ENCODE data around the gene C21orf58. TPM values are rescaled to one million over a fixed set of nuclear protein-coding genes. Genes with fewer than 3 reads are reported as not detected.

C21orf58 gene
- total RNA-seq, 1 experiment from 2014 or later: 28.2 TPM

DNA sequence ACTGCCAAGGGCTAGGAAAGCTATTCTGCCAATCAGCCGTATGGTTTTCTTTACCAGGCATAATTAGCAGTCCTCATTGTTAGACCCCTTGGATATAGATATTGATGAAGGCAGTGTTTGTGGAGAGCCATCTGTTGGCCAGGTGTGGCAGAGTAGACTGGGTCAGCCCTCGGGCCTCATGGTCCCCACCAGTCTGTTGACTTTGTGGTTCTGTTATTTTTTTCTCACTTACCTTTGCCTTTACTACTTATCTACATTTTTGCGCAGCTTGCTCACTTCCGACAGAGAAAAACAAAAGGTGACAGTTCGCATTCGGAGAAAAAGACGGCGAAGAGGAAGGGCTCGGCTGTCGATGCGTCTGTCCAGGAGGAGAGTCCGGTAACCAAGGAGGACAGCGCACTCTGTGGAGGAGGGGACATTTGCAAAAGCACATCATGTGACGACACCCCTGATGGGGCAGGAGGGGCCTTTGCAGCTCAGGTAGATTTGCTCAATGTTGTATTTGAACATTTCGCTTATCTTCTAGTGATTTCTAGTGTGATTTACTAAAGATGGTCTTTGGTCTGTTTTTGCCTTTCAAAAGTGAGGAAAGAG lies 2.5 kb upstream of the C21orf58 start:
- Mint-ChIP-seq H3K27me3 (ENCODE audit: unreplicated experiment) (no peaks in the 10 kb centered on the region), H3K27ac (ENCODE audit: unreplicated experiment) (no peak overlapping the region), H3K36me3 (ENCODE audit: insufficient read depth, unreplicated experiment) (peaks cover 73% of the 10 kb centered on the region), H3K9me3 (ENCODE audit: low read depth, unreplicated experiment) (no peaks in the 10 kb centered on the region), H3K4me1 (ENCODE audit: low read depth, unreplicated experiment) (peaks cover 24% of the 10 kb centered on the region), H3K4me3 (ENCODE audit: low read depth, unreplicated experiment) (peak overlapping the region; percentile 81)
- CTCF ChIA-PET: no interaction called here
- TF ChIP-seq, protein P1, sequence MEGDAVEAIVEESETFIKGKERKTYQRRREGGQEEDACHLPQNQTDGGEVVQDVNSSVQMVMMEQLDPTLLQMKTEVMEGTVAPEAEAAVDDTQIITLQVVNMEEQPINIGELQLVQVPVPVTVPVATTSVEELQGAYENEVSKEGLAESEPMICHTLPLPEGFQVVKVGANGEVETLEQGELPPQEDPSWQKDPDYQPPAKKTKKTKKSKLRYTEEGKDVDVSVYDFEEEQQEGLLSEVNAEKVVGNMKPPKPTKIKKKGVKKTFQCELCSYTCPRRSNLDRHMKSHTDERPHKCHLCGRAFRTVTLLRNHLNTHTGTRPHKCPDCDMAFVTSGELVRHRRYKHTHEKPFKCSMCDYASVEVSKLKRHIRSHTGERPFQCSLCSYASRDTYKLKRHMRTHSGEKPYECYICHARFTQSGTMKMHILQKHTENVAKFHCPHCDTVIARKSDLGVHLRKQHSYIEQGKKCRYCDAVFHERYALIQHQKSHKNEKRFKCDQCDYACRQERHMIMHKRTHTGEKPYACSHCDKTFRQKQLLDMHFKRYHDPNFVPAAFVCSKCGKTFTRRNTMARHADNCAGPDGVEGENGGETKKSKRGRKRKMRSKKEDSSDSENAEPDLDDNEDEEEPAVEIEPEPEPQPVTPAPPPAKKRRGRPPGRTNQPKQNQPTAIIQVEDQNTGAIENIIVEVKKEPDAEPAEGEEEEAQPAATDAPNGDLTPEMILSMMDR (IDR thresholded peaks at IDR 0.05; ENCODE audit: unreplicated experiment): no peak
- DNase-seq: no peak
- intact Hi-C loops (cut with micrococcal nuclease; ENCODE audit: unreplicated experiment): no loop called here
- BruUV-seq (replicated peaks): TSS peak; percentile 13

DNA sequence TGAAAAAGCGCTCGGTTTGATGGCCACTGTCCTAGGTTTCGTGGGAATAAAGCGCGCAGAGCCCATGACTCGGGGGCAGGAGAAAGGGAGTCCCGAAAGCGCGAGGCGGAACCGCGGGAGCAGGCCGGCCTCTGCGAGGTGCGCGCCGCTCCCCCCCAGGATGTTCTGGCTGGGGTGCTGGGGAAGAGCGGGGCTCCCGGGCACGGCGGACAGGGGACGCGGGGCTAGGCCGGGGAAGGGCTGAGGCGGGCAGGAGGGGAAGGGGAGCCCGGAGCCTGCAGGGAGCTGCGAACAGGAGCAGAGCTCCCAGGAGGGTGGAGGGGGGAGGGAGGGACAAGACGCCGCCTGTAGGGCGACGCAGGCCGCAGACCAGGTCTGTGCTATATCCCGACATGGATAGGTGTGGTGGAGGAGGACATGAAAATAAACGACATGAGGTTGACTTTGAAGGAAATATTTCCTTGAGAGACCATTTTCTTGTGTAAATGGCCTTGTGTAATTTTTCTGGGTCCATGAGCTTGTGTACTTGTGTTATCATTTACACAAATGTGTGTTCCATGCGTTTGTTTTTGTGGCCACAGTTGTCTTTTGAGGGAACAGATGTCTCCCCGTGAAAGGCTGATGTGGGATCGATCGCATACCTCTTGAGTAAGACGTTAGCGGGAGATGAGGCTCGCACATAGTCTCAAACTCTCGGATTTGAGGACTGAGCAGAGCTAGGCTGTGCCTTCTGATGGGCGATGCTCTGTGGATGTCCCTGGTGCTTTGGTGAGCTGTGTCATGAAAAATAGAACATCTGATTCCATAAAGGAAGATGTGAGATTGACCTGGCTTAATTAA lies 1.6 kb upstream of the C21orf58 start:
- no peaks in the 10 kb centered on the region for H3K27me3 Mint-ChIP-seq (ENCODE audit: unreplicated experiment)
- TF ChIP-seq, protein P1 (IDR thresholded peaks at IDR 0.05; ENCODE audit: unreplicated experiment): no peak
- peak overlapping the region; percentile 81 for H3K4me3 Mint-ChIP-seq (ENCODE audit: low read depth, unreplicated experiment)
- CTCF ChIA-PET: no interaction called here
- H3K36me3 Mint-ChIP-seq (ENCODE audit: insufficient read depth, unreplicated experiment): peaks cover 69% of the 10 kb centered on the region
- BruUV-seq (replicated peaks): no TSS peak
- intact Hi-C loops (cut with micrococcal nuclease; ENCODE audit: unreplicated experiment): no loop called here
- H3K27ac Mint-ChIP-seq (ENCODE audit: unreplicated experiment): no peak overlapping the region
- peak; percentile 45 for DNase-seq
- peaks cover 27% of the 10 kb centered on the region for H3K4me1 Mint-ChIP-seq (ENCODE audit: low read depth, unreplicated experiment)
- no peaks in the 10 kb centered on the region for H3K9me3 Mint-ChIP-seq (ENCODE audit: low read depth, unreplicated experiment)

DNA sequence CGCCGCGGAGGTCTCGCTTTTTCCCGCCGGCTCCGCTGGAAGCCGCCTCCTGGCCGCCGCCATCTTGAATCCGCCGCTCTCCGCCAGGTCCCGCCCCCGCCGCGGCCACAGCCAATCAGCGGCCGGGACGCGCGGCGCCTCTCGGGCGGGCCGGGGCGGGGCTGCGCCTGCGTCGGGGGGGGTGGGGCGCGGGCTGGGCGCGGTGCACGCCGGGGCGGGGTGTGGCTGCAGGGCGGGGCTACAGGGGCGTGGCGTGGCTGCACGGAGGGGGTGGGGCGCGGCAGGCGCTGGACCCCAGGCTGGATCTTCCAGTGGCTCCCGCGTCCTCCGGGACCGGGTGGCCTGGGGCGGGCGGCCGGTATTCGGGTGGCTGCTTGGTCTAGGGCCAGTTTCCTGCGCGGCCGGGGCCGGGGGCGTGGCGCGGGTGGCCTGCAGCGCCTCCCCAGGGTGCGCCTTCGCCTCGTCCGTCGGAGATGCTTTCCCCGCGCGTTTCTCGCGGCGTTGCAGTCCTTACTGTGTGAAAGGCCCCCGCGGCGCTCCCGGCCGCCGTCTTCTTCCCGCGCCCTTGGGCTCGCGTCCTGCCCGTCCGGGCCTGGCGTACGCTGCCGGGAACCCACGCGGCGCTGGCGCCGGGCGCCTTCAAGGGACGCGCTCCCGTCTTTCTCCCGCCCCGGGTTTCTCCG lies 861 bp upstream of the C21orf58 start:
- BruUV-seq (replicated peaks): no TSS peak
- CTCF ChIA-PET: no interaction called here
- H3K27me3 Mint-ChIP-seq (ENCODE audit: unreplicated experiment): no peaks in the 10 kb centered on the region
- H3K4me3 Mint-ChIP-seq (ENCODE audit: low read depth, unreplicated experiment): peak overlapping the region; percentile 81
- no peaks in the 10 kb centered on the region for H3K9me3 Mint-ChIP-seq (ENCODE audit: low read depth, unreplicated experiment)
- TF ChIP-seq, protein P1 (IDR thresholded peaks at IDR 0.05; ENCODE audit: unreplicated experiment): no peak
- peak; percentile 87 for DNase-seq
- H3K4me1 Mint-ChIP-seq (ENCODE audit: low read depth, unreplicated experiment): peaks cover 27% of the 10 kb centered on the region
- H3K36me3 Mint-ChIP-seq (ENCODE audit: insufficient read depth, unreplicated experiment): peaks cover 69% of the 10 kb centered on the region
- intact Hi-C loops (cut with micrococcal nuclease; ENCODE audit: unreplicated experiment): no loop called here
- peak overlapping the region; percentile 83 for H3K27ac Mint-ChIP-seq (ENCODE audit: unreplicated experiment)

DNA sequence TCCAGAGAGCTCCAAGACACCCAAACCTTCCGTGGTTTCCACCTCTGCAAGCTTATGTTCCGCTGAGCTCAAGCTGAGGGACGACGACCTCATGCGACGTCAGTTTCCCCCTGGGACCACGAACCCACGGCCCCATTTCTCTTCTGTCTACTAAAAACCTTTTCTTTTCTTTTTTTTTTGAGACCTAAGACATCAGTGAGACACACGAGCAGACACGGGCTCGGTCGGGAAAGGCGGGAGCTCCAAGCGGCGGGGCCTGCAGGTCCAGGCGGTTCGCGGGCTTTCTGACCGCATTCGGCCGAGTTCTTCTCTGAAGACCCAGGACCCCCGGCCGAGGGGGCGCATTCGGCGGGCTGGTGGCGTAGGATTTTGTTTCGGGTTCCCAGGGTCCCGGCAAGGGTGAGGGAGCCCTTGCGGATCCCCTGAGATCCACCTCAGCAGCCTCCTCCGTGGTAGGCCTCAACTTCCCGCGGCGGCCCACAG lies 402 bp downstream of the C21orf58 start:
- intact Hi-C loops (cut with micrococcal nuclease; ENCODE audit: unreplicated experiment): no loop called here
- Mint-ChIP-seq H3K27ac (ENCODE audit: unreplicated experiment) (peak overlapping the region; percentile 83), H3K4me1 (ENCODE audit: low read depth, unreplicated experiment) (peaks cover 27% of the 10 kb centered on the region), H3K4me3 (ENCODE audit: low read depth, unreplicated experiment) (peak overlapping the region; percentile 81), H3K27me3 (ENCODE audit: unreplicated experiment) (no peaks in the 10 kb centered on the region), H3K9me3 (ENCODE audit: low read depth, unreplicated experiment) (no peaks in the 10 kb centered on the region), H3K36me3 (ENCODE audit: insufficient read depth, unreplicated experiment) (peaks cover 61% of the 10 kb centered on the region)
- TF ChIP-seq, protein P1 (IDR thresholded peaks at IDR 0.05; ENCODE audit: unreplicated experiment): no peak
- no TSS peak for BruUV-seq (replicated peaks)
- DNase-seq: no peak
- CTCF ChIA-PET: interaction anchor here (0.5 to 0.6 kb wide), 2 partner anchors 34 to 103 kb away, joined by 4 read pairs; no protein-coding TSS in a partner anchor

All from Calu3 (cell line).